CD4-positive, CD25-positive, alpha-beta regulatory T cell (primary cell): ENCODE measurements around the gene ZNF563. TPM values are rescaled to one million over a fixed set of nuclear protein-coding genes. Genes with fewer than 3 reads are reported as not detected.
A peak's percentile ranks its signal among the peaks of the same experiment; 100 is the strongest.

Source experiments
- ATAC-seq, 2 donors: fragments of 150-1000 bp; cut with Tn5 transposase; one replicate each; pipeline ENCODE4 v1.10.0; 2021; ENCODE audit warnings: low read depth in 2 of 2, moderate number of reproducible peaks in 2 of 2, moderate library complexity in 1 of 2
- DNase-seq, 3 donors: peaks; one replicate each; pipeline versions ENCODE4 v3.0.0 to v3.0.0-alpha.2; 2012 to 2022; ENCODE audit warnings: mixed read lengths in 1 of 3
- H3K27ac ChIP-seq: one replicate; pipeline ENCODE4 v1.7.0; 2013; ENCODE audit warnings: mild to moderate bottlenecking, low read length; ENCODE audit not compliant: insufficient read depth, poor library complexity, severe bottlenecking
- H3K27me3 ChIP-seq: one replicate; pipeline ENCODE4 v1.7.0; 2013; ENCODE audit warnings: low read length; ENCODE audit not compliant: control insufficient read depth, insufficient read depth
- H3K36me3 ChIP-seq: one replicate; pipeline ENCODE4 v1.7.0; 2013; ENCODE audit warnings: mild to moderate bottlenecking, low read length, moderate library complexity; ENCODE audit not compliant: control insufficient read depth, insufficient read depth
- H3K4me1 ChIP-seq: 2 replicates; pipeline ENCODE4 v1.7.0; 2013; ENCODE audit warnings: mild to moderate bottlenecking, low read length; ENCODE audit not compliant: insufficient read depth, control insufficient read depth, poor library complexity, severe bottlenecking
- H3K4me3 ChIP-seq: one replicate; pipeline ENCODE4 v1.7.0; 2013; ENCODE audit warnings: low read depth, mild to moderate bottlenecking, low read length, moderate library complexity
- H3K9me3 ChIP-seq, 2 experiments: 1 replicate in 1 of 2; 2 replicates in 1 of 2; pipeline ENCODE4 v1.7.0; 2013; ENCODE audit warnings: low read length in 2 of 2, mild to moderate bottlenecking in 1 of 2, moderate library complexity in 1 of 2; ENCODE audit not compliant: control insufficient read depth in 2 of 2
- H3K27ac Mint-ChIP-seq, 3 donors: one replicate each; pipeline ENCODE4 v1.8.0; 2020 to 2022; ENCODE audit warnings: mild to moderate bottlenecking in 3 of 3, mixed read lengths in 3 of 3, moderate library complexity in 2 of 3
- H3K27me3 Mint-ChIP-seq: one replicate; pipeline ENCODE4 v1.8.0; 2022; ENCODE audit warnings: mild to moderate bottlenecking, mixed read lengths
- H3K36me3 Mint-ChIP-seq: one replicate; pipeline ENCODE4 v1.8.0; 2020; ENCODE audit warnings: mixed read lengths
- H3K4me1 Mint-ChIP-seq, 4 donors: one replicate each; pipeline ENCODE4 v1.8.0; 2020 to 2022; ENCODE audit warnings: mixed read lengths in 4 of 4, mild to moderate bottlenecking in 1 of 4
- H3K4me3 Mint-ChIP-seq, 4 donors: one replicate each; pipeline ENCODE4 v1.8.0; 2020 to 2022; ENCODE audit warnings: mild to moderate bottlenecking in 4 of 4, mixed read lengths in 4 of 4, moderate library complexity in 3 of 4
- H3K9me3 Mint-ChIP-seq, 7 donors: one replicate each; pipeline ENCODE4 v1.8.0; 2020 to 2022; ENCODE audit warnings: mixed read lengths in 7 of 7, mild to moderate bottlenecking in 3 of 7, moderate library complexity in 2 of 7
- polyA plus RNA-seq, 4 donors: library from polyadenylated mRNA; unstranded; fragments of 300-500 nt; fragmentation: Illumina TruSeq; gene quantifications; one replicate each; pipeline ENCODE4 v1.2.3, GENCODE V29; 2021
- total RNA-seq: library from RNA; stranded (reverse); gene quantifications from one replicate; pipeline ENCODE4 v1.2.3, GENCODE V29; 2022

ZNF563 gene
- total and polyA plus RNA-seq, 5 donors from 2014 or later, result 1.2 to 10.1 (median 6.6) TPM

- H3K36me3 Mint-ChIP-seq, result peaks cover 17% of the 10 kb centered on the region
- peaks cover 0 to 55% (median 31%) of the 10 kb centered on the region in 4 donors for H3K4me1 Mint-ChIP-seq
- Histone ChIP-seq H3K36me3 (no peaks in the 10 kb centered on the region), H3K4me1 (peaks cover 37% of the 10 kb centered on the region), H3K27ac (peak overlapping the region; percentile 84), H3K4me3 (peak overlapping the region; percentile 77), H3K27me3 (no peaks in the 10 kb centered on the region), H3K9me3 (no peaks in the 10 kb centered on the region)
- peak overlapping the region; percentile 83 to 98 (median 97) for H3K27ac Mint-ChIP-seq
- H3K9me3 Mint-ChIP-seq, result peaks cover 0 to 11% (median 2%) of the 10 kb centered on the region in 7 donors
- peak; percentile 33 to 71 (median 48) for DNase-seq
- no peaks in the 10 kb centered on the region for H3K27me3 Mint-ChIP-seq
- peak in 1 of 2 donors; percentile 11 for ATAC-seq
- peak overlapping the region; percentile 96 to 100 (median 100) for H3K4me3 Mint-ChIP-seq
Observed at GRCh38 chr19:12293777-12294248, 39.6 kb downstream of the ZNF563 start.

- Histone ChIP-seq H3K36me3 (peaks cover 13% of the 10 kb centered on the region), H3K4me3 (peak overlapping the region; percentile 26), H3K27me3 (no peaks in the 10 kb centered on the region), H3K4me1 (peaks cover 37% of the 10 kb centered on the region), H3K9me3 (peaks cover 10 to 16% of the 10 kb centered on the region in 2 experiments), H3K27ac (peak overlapping the region; percentile 72)
- no peaks in the 10 kb centered on the region for H3K27me3 Mint-ChIP-seq
- H3K27ac Mint-ChIP-seq, result peak overlapping the region; percentile 92 to 99 (median 93)
- peaks cover 0 to 18% (median 3%) of the 10 kb centered on the region in 7 donors for H3K9me3 Mint-ChIP-seq
- peak overlapping the region in 3 of 4 donors; percentile 70 to 83 (median 75) for H3K4me3 Mint-ChIP-seq
- H3K36me3 Mint-ChIP-seq, result peaks cover 28% of the 10 kb centered on the region
- DNase-seq (no peak), ATAC-seq (no peak)
- H3K4me1 Mint-ChIP-seq, result peaks cover 0 to 71% (median 38%) of the 10 kb centered on the region in 4 donors
Observed at GRCh38 chr19:12289790-12290065, 43.7 kb downstream of the ZNF563 start.

- no peak overlapping the region for H3K4me3 ChIP-seq
- H3K27ac ChIP-seq, result peak overlapping the region; percentile 72
- no peaks in the 10 kb centered on the region for H3K27me3 ChIP-seq
- H3K36me3 Mint-ChIP-seq, result peaks cover 31% of the 10 kb centered on the region
- peaks cover 14 to 24% of the 10 kb centered on the region in 2 experiments for H3K9me3 ChIP-seq
- peaks cover 0 to 59% (median 31%) of the 10 kb centered on the region in 4 donors for H3K4me1 Mint-ChIP-seq
- DNase-seq, result no peak
- H3K36me3 ChIP-seq, result peaks cover 16% of the 10 kb centered on the region
- peak overlapping the region in 2 of 3 donors; percentile 54 to 68 for H3K27ac Mint-ChIP-seq
- peak overlapping the region in 3 of 4 donors; percentile 8 to 54 (median 32) for H3K4me3 Mint-ChIP-seq
- no peaks in the 10 kb centered on the region for H3K27me3 Mint-ChIP-seq
- peaks cover 26% of the 10 kb centered on the region for H3K4me1 ChIP-seq
- no peak for ATAC-seq
- peaks cover 0 to 16% (median 3%) of the 10 kb centered on the region in 7 donors for H3K9me3 Mint-ChIP-seq
Observed at GRCh38 chr19:12287958-12288500, 45.4 kb downstream of the ZNF563 start.

GRCh38 chr19:12284631-12285030 lies 48.8 kb downstream of the ZNF563 start:
- Mint-ChIP-seq H3K4me1 (peaks cover 10 to 63% (median 25%) of the 10 kb centered on the region in 4 donors), H3K4me3 (no peak overlapping the region), H3K9me3 (peaks cover 0 to 22% (median 9%) of the 10 kb centered on the region in 7 donors), H3K27me3 (no peaks in the 10 kb centered on the region), H3K27ac (peak overlapping the region in 1 of 3 donors; percentile 63), H3K36me3 (peaks cover 37% of the 10 kb centered on the region)
- peaks cover 42 to 51% of the 10 kb centered on the region in 2 experiments for H3K9me3 ChIP-seq
- ATAC-seq (no peak), DNase-seq (no peak)
- H3K4me1 ChIP-seq, result peaks cover 2% of the 10 kb centered on the region
- no peak overlapping the region for H3K4me3 ChIP-seq
- H3K27ac ChIP-seq, result no peak overlapping the region
- peaks cover 19% of the 10 kb centered on the region for H3K36me3 ChIP-seq
- no peaks in the 10 kb centered on the region for H3K27me3 ChIP-seq

GRCh38 chr19:12284226-12284625 lies 49.2 kb downstream of the ZNF563 start:
- Histone ChIP-seq H3K4me1 (no peaks in the 10 kb centered on the region), H3K9me3 (peaks cover 46 to 55% of the 10 kb centered on the region in 2 experiments), H3K27ac (no peak overlapping the region), H3K4me3 (no peak overlapping the region), H3K36me3 (peaks cover 22% of the 10 kb centered on the region), H3K27me3 (no peaks in the 10 kb centered on the region)
- H3K4me3 Mint-ChIP-seq, result no peak overlapping the region
- peaks cover 0 to 25% (median 9%) of the 10 kb centered on the region in 7 donors for H3K9me3 Mint-ChIP-seq
- H3K27me3 Mint-ChIP-seq, result no peaks in the 10 kb centered on the region
- ATAC-seq (no peak), DNase-seq (no peak)
- peak overlapping the region in 1 of 3 donors; percentile 63 for H3K27ac Mint-ChIP-seq
- peaks cover 39% of the 10 kb centered on the region for H3K36me3 Mint-ChIP-seq
- H3K4me1 Mint-ChIP-seq, result peaks cover 10 to 63% (median 25%) of the 10 kb centered on the region in 4 donors

- Histone ChIP-seq H3K4me3 (no peak overlapping the region), H3K36me3 (peaks cover 54% of the 10 kb centered on the region), H3K27me3 (no peaks in the 10 kb centered on the region), H3K9me3 (peaks cover 79 to 87% of the 10 kb centered on the region in 2 experiments), H3K27ac (no peak overlapping the region), H3K4me1 (no peaks in the 10 kb centered on the region)
- Mint-ChIP-seq H3K4me1 (peaks cover 18 to 58% (median 21%) of the 10 kb centered on the region in 4 donors), H3K27me3 (no peaks in the 10 kb centered on the region), H3K36me3 (peaks cover 58% of the 10 kb centered on the region), H3K4me3 (peak overlapping the region in 2 of 4 donors; percentile 36 to 67), H3K9me3 (peaks cover 9 to 66% (median 28%) of the 10 kb centered on the region in 7 donors), H3K27ac (peak overlapping the region in 2 of 3 donors; percentile 69 to 89)
- ATAC-seq, result peak in 1 of 2 donors; percentile 56
- DNase-seq, result no peak
Observed at GRCh38 chr19:12278713-12279112, 54.7 kb downstream of the ZNF563 start.

GRCh38 chr19:12272980-12273901 lies 60.2 kb downstream of the ZNF563 start:
- Mint-ChIP-seq H3K36me3 (peaks cover 60% of the 10 kb centered on the region), H3K27me3 (no peaks in the 10 kb centered on the region), H3K27ac (no peak overlapping the region), H3K4me3 (no peak overlapping the region), H3K9me3 (peaks cover 0 to 84% (median 40%) of the 10 kb centered on the region in 7 donors), H3K4me1 (peaks cover 7 to 14% (median 8%) of the 10 kb centered on the region in 4 donors)
- Histone ChIP-seq H3K36me3 (peaks cover 66% of the 10 kb centered on the region), H3K4me3 (no peak overlapping the region), H3K27ac (no peak overlapping the region), H3K4me1 (no peaks in the 10 kb centered on the region), H3K27me3 (no peaks in the 10 kb centered on the region), H3K9me3 (peaks cover 83 to 96% of the 10 kb centered on the region in 2 experiments)
- DNase-seq (no peak), ATAC-seq (no peak)
